K562 (cell line): ENCODE measurements around the gene C1orf167. TPM values are rescaled to one million over a fixed set of nuclear protein-coding genes. Genes with fewer than 3 reads are reported as not detected.

Source experiments
- CTCFL ChIP-seq: IDR thresholded peaks from 2 replicates; pipeline ENCODE4 v1.6.1; 2011; ENCODE audit warnings: borderline replicate concordance, low read depth, mild to moderate bottlenecking, moderate library complexity, low read length; ENCODE audit not compliant: insufficient read depth, poor library complexity, severe bottlenecking
- DEAF1 ChIP-seq: fragments of 450-650 bp; formaldehyde crosslinking; IDR thresholded peaks from 2 replicates; pipeline ENCODE4 v1.4.0; 2020; ENCODE audit warnings: mild to moderate bottlenecking, moderate library complexity
- E2F3 ChIP-seq: fragments of 250-450 bp; sonication (Bioruptor Pico); IDR thresholded peaks from 2 replicates; pipeline ENCODE4 v1.4.0; 2020; ENCODE audit warnings: mild to moderate bottlenecking
- ETV5 ChIP-seq: sonication (generic); formaldehyde crosslinking; IDR thresholded peaks from 2 replicates; pipeline ENCODE4 v1.4.0; 2020; ENCODE audit warnings: low read depth, mild to moderate bottlenecking, missing genetic modification reagents
- GTF2B ChIP-seq: IDR thresholded peaks from 2 replicates; pipeline ENCODE4 v1.6.1; 2011; ENCODE audit not compliant: insufficient read length; ENCODE audit errors: extremely low read depth
- HBP1 ChIP-seq: fragments of 450-650 bp; formaldehyde crosslinking; IDR thresholded peaks from 2 replicates; pipeline ENCODE4 v1.4.0; 2022; ENCODE audit warnings: missing genetic modification characterization
- KAT8 ChIP-seq: fragments of 450-650 bp; IDR thresholded peaks from 2 replicates; pipeline ENCODE4 v1.6.1; 2016; ENCODE audit warnings: low read depth, mild to moderate bottlenecking
- KLF16 ChIP-seq: IDR thresholded peaks from 2 replicates; pipeline ENCODE4 v1.6.1; 2016; ENCODE audit warnings: antibody characterized with exemption
- PRPF4 ChIP-seq: fragments of 200-400 bp; formaldehyde crosslinking; IDR thresholded peaks from one replicate; pipeline ENCODE4 v1.6.1; 2017; ENCODE audit warnings: low read length, low read depth, mild to moderate bottlenecking; ENCODE audit not compliant: insufficient read depth, poor library complexity, severe bottlenecking
- RREB1 ChIP-seq: fragments of 250-450 bp; sonication (Bioruptor Pico); IDR thresholded peaks from 2 replicates; pipeline ENCODE4 v1.4.0; 2020
- ZNF311 ChIP-seq: fragments of 250-450 bp; sonication (Bioruptor Pico); IDR thresholded peaks from 2 replicates; pipeline ENCODE4 v1.4.0; 2020; ENCODE audit warnings: mild to moderate bottlenecking, moderate library complexity
- polyA plus RNA-seq, 8 experiments: library from polyadenylated mRNA; depleted of rRNA in 4 of 8; stranded (reverse) in 5 of 8; unstranded in 3 of 8; fragments of >200 nt; fragmentation: Nextera tagmentation in 2 of 8; fragmentation: Illumina TruSeq in 1 of 8; extraction: Ambion mirVana in 2 of 8; extraction: Trizol in 1 of 8; gene quantifications; 2 replicates each; pipeline versions ENCODE4 v1.2.1 to v1.2.3, GENCODE V29; 2011 to 2014; ENCODE audit warnings: inconsistent platforms in 1 of 8, missing spikeins in 1 of 8
- total RNA-seq, 7 experiments: library from RNA; depleted of rRNA in 6 of 7; stranded (reverse); fragments of >200 nt in 6 of 7; fragmentation: Illumina TruSeq in 2 of 7; extraction: Trizol in 2 of 7; gene quantifications; 2 replicates each; pipeline versions ENCODE4 v1.2.1 to v1.2.3, GENCODE V29; 2011 to 2021; ENCODE audit warnings: low replicate concordance in 1 of 7

Gene C1orf167
- total and polyA plus RNA-seq, 9 of the 15 experiments (the other 6 are each of a cell fraction or from before 2014, with no cell fraction given), result 0.22 to 0.86 (median 0.31) TPM; not detected in 2

- TF ChIP-seq ETV5, result peak; percentile 37; the same call in 1 of the 2 replicates
- peak; percentile 93 for TF ChIP-seq DEAF1 (CRISPR knock-in tag)
- TF ChIP-seq E2F3, result no peak
- TF ChIP-seq KLF16, result peak; percentile 53; the same call in 1 of the 2 replicates
- TF ChIP-seq RREB1 (CRISPR knock-in tag), result peak; percentile 76; the same call in 1 of the 2 replicates
- TF ChIP-seq KAT8, result no peak
- no peak for TF ChIP-seq GTF2B
- no peak for TF ChIP-seq PRPF4
- no peak for TF ChIP-seq ZNF311 (CRISPR knock-in tag)
- TF ChIP-seq HBP1 (CRISPR knock-in tag), result 0 out of 2 replicates have a peak, but pooled peaks have one; percentile 67
- TF ChIP-seq CTCFL, result peak; percentile 36
These were observed 12.7 kb upstream of the C1orf167 start (continued) for GRCh38 chr1:11749203-11749689.
